OCI-LY1 (cell line): ENCODE measurements around the gene NAV2.

Source experiments
- CTCF ChIP-seq: fragments of 200-600 bp; sonication (generic), shearing (Covaris generic); IDR thresholded peaks from 2 replicates; pipeline ENCODE4 v1.5.1; 2017; ENCODE audit warnings: mild to moderate bottlenecking, antibody characterized with exemption, low read length, moderate library complexity, mixed read lengths
- EZH2 ChIP-seq: fragments of 200-600 bp; sonication (generic), shearing (Covaris generic); IDR thresholded peaks from 2 replicates; pipeline ENCODE4 v1.8.0; 2017; ENCODE audit warnings: borderline replicate concordance, mixed run types, mild to moderate bottlenecking, antibody characterized with exemption, low read length, moderate library complexity, mixed read lengths

- TF ChIP-seq CTCF (no peak), EZH2 (no peak)
These were observed 204.4 kb downstream of the NAV2 start for GRCh38 chr11:19917069-19917468.
